ENCODE measurements around the gene PTPRC.

- no peak for TF ChIP-seq CTCF (conservative IDR thresholded peaks at IDR 0.05; ENCODE audit: low read length)
- no peak for TF ChIP-seq EZH2phosphoT487 (IDR thresholded peaks at IDR 0.05; ENCODE audit: borderline replicate concordance, low read depth, low read length)
Measured at GRCh38 chr1:198776602-198777029, 137.8 kb downstream of the PTPRC start.

All from OCI-LY7 (cell line).